HepG2 (cell line): ENCODE results near the gene ATP7B. TPM values are rescaled to one million over a fixed set of nuclear protein-coding genes. Genes with fewer than 3 reads are reported as not detected.

Experiments
- ATF1 ChIP-seq: IDR thresholded peaks from 2 replicates; pipeline ENCODE4 v1.6.1; 2016; ENCODE audit warnings: mild to moderate bottlenecking, control low read depth
- BHLHE40 ChIP-seq: IDR thresholded peaks from 2 replicates; pipeline ENCODE4 v1.6.1; 2011; ENCODE audit warnings: low read length, improper control_type of control experiment
- FOSL2 ChIP-seq: sonication (generic); formaldehyde crosslinking; IDR thresholded peaks from 2 replicates; pipeline ENCODE4 v1.4.0; 2020; ENCODE audit warnings: missing genetic modification reagents
- HHEX ChIP-seq: IDR thresholded peaks from 2 replicates; pipeline ENCODE4 v1.6.1; 2016; ENCODE audit warnings: control low read depth
- HNRNPL ChIP-seq: fragments of 200-400 bp; formaldehyde crosslinking; IDR thresholded peaks from 2 replicates; pipeline ENCODE4 v1.6.1; 2017; ENCODE audit warnings: mild to moderate bottlenecking, low read depth, low read length
- MTA1 ChIP-seq: sonication (generic); formaldehyde crosslinking; IDR thresholded peaks from 2 replicates; pipeline ENCODE4 v1.4.0; 2020; ENCODE audit warnings: missing genetic modification reagents, mild to moderate bottlenecking, borderline replicate concordance
- ONECUT2 ChIP-seq: sonication (generic); formaldehyde crosslinking; IDR thresholded peaks from 2 replicates; pipeline ENCODE4 v1.4.0; 2020; ENCODE audit warnings: missing genetic modification reagents
- RCOR2 ChIP-seq: IDR thresholded peaks from 2 replicates; pipeline ENCODE4 v1.6.1; 2016; ENCODE audit warnings: missing biosample characterization, missing genetic modification reagents
- TP53 ChIP-seq: sonication (generic); formaldehyde crosslinking; conservative IDR thresholded peaks from 2 replicates; pipeline ENCODE4 v1.4.0; 2020; ENCODE audit warnings: missing genetic modification reagents
- ZNF121 ChIP-seq: sonication (generic); formaldehyde crosslinking; IDR thresholded peaks from 2 replicates; pipeline ENCODE4 v1.5.0; 2020; ENCODE audit warnings: mild to moderate bottlenecking, missing genetic modification reagents
- ZNF382 ChIP-seq: sonication (generic); formaldehyde crosslinking; IDR thresholded peaks from 2 replicates; pipeline ENCODE4 v1.5.0; 2020; ENCODE audit warnings: missing genetic modification reagents, mild to moderate bottlenecking, borderline replicate concordance
- ZNF558 ChIP-seq: sonication (generic); formaldehyde crosslinking; IDR thresholded peaks from 2 replicates; pipeline ENCODE4 v1.9.0; 2022; ENCODE audit warnings: mild to moderate bottlenecking, missing genetic modification reagents, borderline replicate concordance
- ZNF570 ChIP-seq: sonication (generic); formaldehyde crosslinking; IDR thresholded peaks from 2 replicates; pipeline ENCODE4 v1.4.0; 2020; ENCODE audit warnings: mild to moderate bottlenecking, missing genetic modification reagents, borderline replicate concordance
- ZSCAN12 ChIP-seq: sonication (generic); formaldehyde crosslinking; IDR thresholded peaks from 2 replicates; pipeline ENCODE4 v1.9.0; 2021; ENCODE audit warnings: mild to moderate bottlenecking, missing genetic modification reagents
- polyA plus RNA-seq, 8 experiments: library from polyadenylated mRNA; depleted of rRNA in 3 of 8; stranded (reverse) in 7 of 8; unstranded in 1 of 8; fragments of >200 nt; fragmentation: Illumina TruSeq in 4 of 8; extraction: Trizol in 4 of 8; gene quantifications; 2 replicates each; pipeline versions ENCODE4 v1.2.1 to v1.2.3, GENCODE V29; 2011 to 2016; ENCODE audit warnings: low read depth in 4 of 8, missing spikeins in 1 of 8, mixed read lengths in 1 of 8; ENCODE audit not compliant: insufficient read depth in 1 of 8
- total RNA-seq, 5 experiments: library from RNA; depleted of rRNA; stranded (reverse); fragments of >200 nt; fragmentation: Illumina TruSeq; extraction: Trizol; gene quantifications; 2 replicates each; pipeline ENCODE4 v1.2.3, GENCODE V29; 2016; ENCODE audit warnings: low read depth in 1 of 5
- TF ChIP-seq, protein P1 (sequence below): sonication (generic); formaldehyde crosslinking; IDR thresholded peaks from 2 replicates; pipeline ENCODE4 v1.9.0; 2021; ENCODE audit warnings: mild to moderate bottlenecking, missing genetic modification reagents
- TF ChIP-seq, protein P2 (sequence below): sonication (generic); formaldehyde crosslinking; IDR thresholded peaks from 2 replicates; pipeline ENCODE4 v1.5.0; 2020; ENCODE audit warnings: mild to moderate bottlenecking, missing genetic modification reagents
- TF ChIP-seq, protein P3 (sequence below): sonication (generic); formaldehyde crosslinking; IDR thresholded peaks from 2 replicates; pipeline ENCODE4 v1.8.0; 2022; ENCODE audit warnings: low read depth, missing genetic modification reagents
- TF ChIP-seq, protein P4 (sequence below): sonication (generic); formaldehyde crosslinking; IDR thresholded peaks from 2 replicates; pipeline ENCODE4 v1.4.0; 2020; ENCODE audit warnings: mild to moderate bottlenecking, low read depth, missing genetic modification reagents

Gene ATP7B
- total and polyA plus RNA-seq, 2 of the 13 experiments (the other 11 are each of a cell fraction or from before 2014, with no cell fraction given), result 31.8 to 57.4 TPM

DNA sequence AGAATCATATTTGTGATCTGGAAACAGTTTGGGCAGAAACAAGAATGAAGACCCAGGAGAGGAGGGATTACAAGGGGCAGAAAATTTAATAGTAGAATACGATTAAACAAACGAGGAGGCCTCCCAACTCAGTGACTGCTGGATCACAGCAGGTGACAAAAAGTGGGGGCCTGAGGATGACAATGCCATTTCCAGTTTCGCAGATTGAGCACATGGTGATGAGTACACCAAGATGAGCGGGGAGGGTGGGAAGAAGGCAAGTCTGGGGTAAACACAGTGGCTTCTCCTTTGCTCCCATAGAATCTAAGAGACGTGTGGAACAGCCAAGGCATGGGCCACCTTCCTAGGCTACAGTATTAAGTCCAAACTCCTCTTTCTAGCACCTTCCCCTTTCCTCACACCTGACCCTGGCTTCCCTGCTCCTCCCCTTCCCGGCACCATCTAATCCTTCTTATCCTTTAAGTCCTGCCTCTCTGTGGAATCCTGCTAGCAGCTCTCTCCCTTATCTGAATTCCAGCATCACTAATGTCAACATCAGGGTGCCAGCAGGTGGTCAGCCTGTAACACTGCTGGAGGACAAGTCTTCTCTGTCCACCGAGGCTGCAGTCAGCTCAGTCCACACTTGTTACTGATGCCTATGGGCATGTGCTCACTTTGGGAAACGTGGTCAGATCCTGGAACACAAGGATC, 13.5 kb downstream of the ATP7B start (continued):
- TF ChIP-seq, protein P1, sequence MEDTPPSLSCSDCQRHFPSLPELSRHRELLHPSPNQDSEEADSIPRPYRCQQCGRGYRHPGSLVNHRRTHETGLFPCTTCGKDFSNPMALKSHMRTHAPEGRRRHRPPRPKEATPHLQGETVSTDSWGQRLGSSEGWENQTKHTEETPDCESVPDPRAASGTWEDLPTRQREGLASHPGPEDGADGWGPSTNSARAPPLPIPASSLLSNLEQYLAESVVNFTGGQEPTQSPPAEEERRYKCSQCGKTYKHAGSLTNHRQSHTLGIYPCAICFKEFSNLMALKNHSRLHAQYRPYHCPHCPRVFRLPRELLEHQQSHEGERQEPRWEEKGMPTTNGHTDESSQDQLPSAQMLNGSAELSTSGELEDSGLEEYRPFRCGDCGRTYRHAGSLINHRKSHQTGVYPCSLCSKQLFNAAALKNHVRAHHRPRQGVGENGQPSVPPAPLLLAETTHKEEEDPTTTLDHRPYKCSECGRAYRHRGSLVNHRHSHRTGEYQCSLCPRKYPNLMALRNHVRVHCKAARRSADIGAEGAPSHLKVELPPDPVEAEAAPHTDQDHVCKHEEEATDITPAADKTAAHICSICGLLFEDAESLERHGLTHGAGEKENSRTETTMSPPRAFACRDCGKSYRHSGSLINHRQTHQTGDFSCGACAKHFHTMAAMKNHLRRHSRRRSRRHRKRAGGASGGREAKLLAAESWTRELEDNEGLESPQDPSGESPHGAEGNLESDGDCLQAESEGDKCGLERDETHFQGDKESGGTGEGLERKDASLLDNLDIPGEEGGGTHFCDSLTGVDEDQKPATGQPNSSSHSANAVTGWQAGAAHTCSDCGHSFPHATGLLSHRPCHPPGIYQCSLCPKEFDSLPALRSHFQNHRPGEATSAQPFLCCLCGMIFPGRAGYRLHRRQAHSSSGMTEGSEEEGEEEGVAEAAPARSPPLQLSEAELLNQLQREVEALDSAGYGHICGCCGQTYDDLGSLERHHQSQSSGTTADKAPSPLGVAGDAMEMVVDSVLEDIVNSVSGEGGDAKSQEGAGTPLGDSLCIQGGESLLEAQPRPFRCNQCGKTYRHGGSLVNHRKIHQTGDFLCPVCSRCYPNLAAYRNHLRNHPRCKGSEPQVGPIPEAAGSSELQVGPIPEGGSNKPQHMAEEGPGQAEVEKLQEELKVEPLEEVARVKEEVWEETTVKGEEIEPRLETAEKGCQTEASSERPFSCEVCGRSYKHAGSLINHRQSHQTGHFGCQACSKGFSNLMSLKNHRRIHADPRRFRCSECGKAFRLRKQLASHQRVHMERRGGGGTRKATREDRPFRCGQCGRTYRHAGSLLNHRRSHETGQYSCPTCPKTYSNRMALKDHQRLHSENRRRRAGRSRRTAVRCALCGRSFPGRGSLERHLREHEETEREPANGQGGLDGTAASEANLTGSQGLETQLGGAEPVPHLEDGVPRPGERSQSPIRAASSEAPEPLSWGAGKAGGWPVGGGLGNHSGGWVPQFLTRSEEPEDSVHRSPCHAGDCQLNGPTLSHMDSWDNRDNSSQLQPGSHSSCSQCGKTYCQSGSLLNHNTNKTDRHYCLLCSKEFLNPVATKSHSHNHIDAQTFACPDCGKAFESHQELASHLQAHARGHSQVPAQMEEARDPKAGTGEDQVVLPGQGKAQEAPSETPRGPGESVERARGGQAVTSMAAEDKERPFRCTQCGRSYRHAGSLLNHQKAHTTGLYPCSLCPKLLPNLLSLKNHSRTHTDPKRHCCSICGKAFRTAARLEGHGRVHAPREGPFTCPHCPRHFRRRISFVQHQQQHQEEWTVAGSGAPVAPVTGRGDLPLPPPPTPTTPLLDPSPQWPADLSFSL (CRISPR knock-in tag), result no peak
- TF ChIP-seq, protein P2, sequence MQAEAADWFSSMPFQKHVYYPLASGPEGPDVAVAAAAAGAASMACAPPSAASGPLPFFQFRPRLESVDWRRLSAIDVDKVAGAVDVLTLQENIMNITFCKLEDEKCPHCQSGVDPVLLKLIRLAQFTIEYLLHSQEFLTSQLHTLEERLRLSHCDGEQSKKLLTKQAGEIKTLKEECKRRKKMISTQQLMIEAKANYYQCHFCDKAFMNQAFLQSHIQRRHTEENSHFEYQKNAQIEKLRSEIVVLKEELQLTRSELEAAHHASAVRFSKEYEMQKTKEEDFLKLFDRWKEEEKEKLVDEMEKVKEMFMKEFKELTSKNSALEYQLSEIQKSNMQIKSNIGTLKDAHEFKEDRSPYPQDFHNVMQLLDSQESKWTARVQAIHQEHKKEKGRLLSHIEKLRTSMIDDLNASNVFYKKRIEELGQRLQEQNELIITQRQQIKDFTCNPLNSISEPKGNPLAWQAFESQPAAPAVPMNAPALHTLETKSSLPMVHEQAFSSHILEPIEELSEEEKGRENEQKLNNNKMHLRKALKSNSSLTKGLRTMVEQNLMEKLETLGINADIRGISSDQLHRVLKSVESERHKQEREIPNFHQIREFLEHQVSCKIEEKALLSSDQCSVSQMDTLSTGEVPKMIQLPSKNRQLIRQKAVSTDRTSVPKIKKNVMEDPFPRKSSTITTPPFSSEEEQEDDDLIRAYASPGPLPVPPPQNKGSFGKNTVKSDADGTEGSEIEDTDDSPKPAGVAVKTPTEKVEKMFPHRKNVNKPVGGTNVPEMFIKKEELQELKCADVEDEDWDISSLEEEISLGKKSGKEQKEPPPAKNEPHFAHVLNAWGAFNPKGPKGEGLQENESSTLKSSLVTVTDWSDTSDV (CRISPR knock-in tag), result no peak
- TF ChIP-seq ATF1, result no peak
- peak; percentile 75; the same call in 1 of the 2 replicates for TF ChIP-seq RCOR2 (CRISPR knock-in tag)
- TF ChIP-seq FOSL2 (CRISPR knock-in tag), result peak; percentile 74
- TF ChIP-seq BHLHE40, result no peak
- TF ChIP-seq, protein P3, sequence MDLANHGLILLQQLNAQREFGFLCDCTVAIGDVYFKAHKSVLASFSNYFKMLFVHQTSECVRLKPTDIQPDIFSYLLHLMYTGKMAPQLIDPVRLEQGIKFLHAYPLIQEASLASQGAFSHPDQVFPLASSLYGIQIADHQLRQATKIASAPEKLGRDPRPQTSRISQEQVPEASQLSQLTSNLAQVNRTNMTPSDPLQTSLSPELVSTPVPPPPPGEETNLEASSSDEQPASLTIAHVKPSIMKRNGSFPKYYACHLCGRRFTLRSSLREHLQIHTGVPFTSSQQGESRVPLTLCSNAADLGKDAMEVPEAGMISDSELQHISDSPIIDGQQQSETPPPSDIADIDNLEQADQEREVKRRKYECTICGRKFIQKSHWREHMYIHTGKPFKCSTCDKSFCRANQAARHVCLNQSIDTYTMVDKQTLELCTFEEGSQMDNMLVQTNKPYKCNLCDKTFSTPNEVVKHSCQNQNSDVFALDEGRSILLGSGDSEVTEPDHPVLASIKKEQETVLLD (CRISPR knock-in tag), result no peak
- TF ChIP-seq ZSCAN12, result no peak
- TF ChIP-seq ZNF121 (CRISPR knock-in tag), result peak; percentile 72
- TF ChIP-seq MTA1 (CRISPR knock-in tag), result peak; percentile 73
- no peak for TF ChIP-seq ZNF382 (CRISPR knock-in tag)
- TF ChIP-seq TP53, result no peak
- peak; percentile 32; the same call in 1 of the 2 replicates for TF ChIP-seq ONECUT2 (CRISPR knock-in tag)
- TF ChIP-seq HNRNPL, result no peak
- TF ChIP-seq HHEX (CRISPR knock-in tag), result 0 out of 2 replicates have a peak, but pooled peaks have one; percentile 39
- no peak for TF ChIP-seq ZNF558 (CRISPR knock-in tag)
- TF ChIP-seq, protein P4, sequence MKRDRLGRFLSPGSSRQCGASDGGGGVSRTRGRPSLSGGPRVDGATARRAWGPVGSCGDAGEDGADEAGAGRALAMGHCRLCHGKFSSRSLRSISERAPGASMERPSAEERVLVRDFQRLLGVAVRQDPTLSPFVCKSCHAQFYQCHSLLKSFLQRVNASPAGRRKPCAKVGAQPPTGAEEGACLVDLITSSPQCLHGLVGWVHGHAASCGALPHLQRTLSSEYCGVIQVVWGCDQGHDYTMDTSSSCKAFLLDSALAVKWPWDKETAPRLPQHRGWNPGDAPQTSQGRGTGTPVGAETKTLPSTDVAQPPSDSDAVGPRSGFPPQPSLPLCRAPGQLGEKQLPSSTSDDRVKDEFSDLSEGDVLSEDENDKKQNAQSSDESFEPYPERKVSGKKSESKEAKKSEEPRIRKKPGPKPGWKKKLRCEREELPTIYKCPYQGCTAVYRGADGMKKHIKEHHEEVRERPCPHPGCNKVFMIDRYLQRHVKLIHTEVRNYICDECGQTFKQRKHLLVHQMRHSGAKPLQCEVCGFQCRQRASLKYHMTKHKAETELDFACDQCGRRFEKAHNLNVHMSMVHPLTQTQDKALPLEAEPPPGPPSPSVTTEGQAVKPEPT (CRISPR knock-in tag), result no peak
- no peak for TF ChIP-seq ZNF570 (CRISPR knock-in tag)
